GM20000 (cell line): ENCODE measurements around the gene CDH24.
A peak's percentile ranks its signal among the peaks of the same experiment; 100 is the strongest.

ENCODE experiments used
- DNase-seq: peaks from one replicate; pipeline ENCODE4 v3.0.0; 2012; ENCODE audit warnings: low spot score
- CTCF ChIP-seq: IDR thresholded peaks from 2 replicates; pipeline ENCODE4 v1.5.1; 2012; ENCODE audit warnings: mild to moderate bottlenecking, control low read depth; ENCODE audit errors: extremely low read depth, missing control alignments

CDH24 gene

DNA sequence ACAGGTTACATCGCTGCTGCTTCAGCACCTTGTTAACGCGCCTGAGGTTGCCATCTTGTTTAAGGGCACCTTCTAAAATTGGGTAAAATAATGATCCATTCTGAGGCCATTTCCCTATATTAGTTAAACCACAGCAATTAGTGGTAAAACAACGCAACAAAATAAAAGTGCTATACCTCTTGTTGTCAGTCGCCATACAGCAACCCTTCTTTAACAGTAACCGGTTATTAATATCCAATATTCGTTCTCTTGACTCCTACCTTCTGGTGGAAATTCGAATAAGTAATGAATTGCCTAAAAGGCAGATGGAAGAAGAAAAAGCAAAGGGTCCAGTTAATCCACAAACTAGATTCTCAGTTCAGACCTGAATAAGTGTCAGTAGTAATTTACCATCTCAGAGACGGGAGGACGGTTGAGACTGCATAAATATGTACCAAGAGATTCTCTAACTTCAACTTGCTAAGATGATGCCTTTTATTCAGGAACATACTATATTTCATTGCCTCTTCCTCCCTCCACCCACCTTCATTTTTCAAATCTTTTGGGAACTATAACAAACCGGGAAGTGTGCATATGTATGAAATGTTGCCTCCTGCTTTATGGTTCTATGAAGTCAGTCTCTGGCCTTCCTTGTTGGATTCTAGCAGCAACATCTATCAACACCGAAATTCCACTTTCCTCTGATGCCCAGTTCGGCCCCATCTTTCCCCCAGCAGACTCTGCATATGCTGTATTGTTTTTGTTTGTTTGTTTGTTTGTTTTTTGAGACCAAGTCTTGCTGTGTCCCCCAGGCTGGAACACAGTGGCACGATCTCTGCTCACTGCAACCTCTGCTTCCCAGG, 21.8 kb downstream of the CDH24 start:
- no peak for TF ChIP-seq CTCF
- DNase-seq: no peak

GRCh38 chr14:23034498-23035302, 22.6 kb downstream of the CDH24 start, which contains the start of gene PSMB5:
TSS of gene PSMB5 (minus strand) at chr14:23034900. CDS start at chr14:23034881, 19 bp downstream.
- TF ChIP-seq CTCF: no peak
- peak; percentile 89 for DNase-seq

DNA sequence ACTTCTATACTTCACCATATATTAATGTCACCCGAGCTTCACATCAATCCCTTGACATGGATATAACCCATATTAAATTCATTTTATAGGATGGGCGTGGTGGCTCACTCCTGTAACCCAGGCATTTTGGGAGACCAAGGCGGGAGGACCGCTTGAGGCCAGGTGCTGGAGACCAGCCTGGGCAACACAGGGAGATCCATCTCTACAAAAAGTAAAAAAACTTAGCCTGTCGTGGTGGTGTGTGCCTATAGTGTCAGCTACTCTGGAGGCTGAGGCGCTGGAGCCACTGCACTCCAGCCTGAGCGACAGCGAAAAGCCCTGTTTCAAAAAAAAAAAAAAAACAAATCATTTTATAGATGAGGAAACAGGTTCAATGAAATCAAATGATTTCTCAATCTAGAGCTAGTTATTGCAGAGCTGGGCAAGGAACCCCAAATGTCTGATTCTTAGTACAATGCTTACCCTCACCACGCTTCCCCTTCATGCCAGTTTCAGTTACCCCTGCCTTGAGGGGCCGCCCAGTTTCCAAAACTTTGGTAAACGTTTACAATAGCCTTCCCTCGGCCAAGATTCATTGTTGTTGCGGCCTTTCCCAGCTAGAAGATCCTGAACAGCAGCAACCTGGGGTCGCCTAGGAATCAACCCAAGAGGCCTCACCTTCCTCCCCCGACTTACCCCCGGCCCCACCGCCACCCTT, 23.4 kb downstream of the CDH24 start:
- DNase-seq: no peak
- no peak for TF ChIP-seq CTCF

DNA sequence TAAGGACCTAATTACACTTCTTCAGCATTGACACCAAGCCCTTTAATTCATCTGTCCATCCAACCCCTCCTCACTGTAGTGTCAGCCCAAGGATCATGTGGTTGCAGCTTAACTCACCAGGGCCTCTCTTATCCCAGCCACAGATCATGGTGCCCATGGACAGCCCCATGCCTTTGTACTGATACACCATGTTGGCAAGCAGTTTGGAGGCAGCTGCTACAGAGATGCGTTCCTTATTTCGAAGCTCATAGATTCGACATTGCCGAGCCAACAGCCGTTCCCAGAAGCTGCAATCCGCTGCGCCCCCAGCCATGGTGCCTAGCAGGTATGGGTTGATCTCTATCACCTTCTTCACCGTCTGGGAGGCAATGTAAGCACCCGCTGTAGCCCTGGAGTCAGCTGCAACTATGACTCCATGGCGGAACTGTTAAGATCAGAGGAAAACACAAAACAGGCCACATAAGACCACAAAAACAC, 24.0 kb downstream of the CDH24 start:
- TF ChIP-seq CTCF: no peak
- DNase-seq: no peak

DNA sequence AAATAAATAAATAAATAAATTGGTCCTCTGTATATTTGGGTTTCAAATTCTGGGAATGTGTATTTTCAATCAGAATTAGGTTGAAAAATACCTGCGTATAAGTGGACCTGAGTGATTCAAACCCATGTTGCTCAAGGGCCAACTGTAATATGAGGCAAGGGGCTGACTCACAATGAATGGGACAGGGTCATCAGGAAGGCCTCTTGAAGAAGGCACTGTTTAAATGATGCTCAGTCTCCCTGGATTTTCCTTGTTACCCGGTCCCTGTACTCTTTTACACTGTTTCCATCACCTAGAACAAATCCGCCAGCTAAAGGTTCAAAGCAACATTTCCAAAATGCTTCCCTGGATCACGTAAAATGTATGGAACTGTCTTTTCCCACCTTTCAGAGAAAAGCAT, 26.4 kb downstream of the CDH24 start:
- DNase-seq: no peak
- TF ChIP-seq CTCF: no peak

- DNase-seq: no peak
- TF ChIP-seq CTCF: no peak
Measured at GRCh38 chr14:23028799-23029198, 28.5 kb downstream of the CDH24 start.
